ENCODE measurements around the gene SLC28A1. TPM values are rescaled to one million over a fixed set of nuclear protein-coding genes. Genes with fewer than 3 reads are reported as not detected.

SLC28A1 gene
- total RNA-seq, 1 experiment from 2014 or later, result 1.1 TPM

GRCh38 chr15:84901540-84901939 lies 17.1 kb downstream of the SLC28A1 start:
- no peak for ATAC-seq
- intact Hi-C loops (cut with micrococcal nuclease), result no loop called here
- Histone ChIP-seq H3K4me3 (ENCODE audit: low read length) (no peak overlapping the region), H3K9ac (ENCODE audit: low read length) (no peak overlapping the region), H4K20me1 (ENCODE audit: low read length) (no peaks in the 10 kb centered on the region), H3K27ac (ENCODE audit: low read length) (no peak overlapping the region), H3K9me3 (ENCODE audit: low read length) (no peaks in the 10 kb centered on the region), H3K79me2 (ENCODE audit: low read length) (no peaks in the 10 kb centered on the region), H3K36me3 (ENCODE audit: low read depth, low read length) (no peaks in the 10 kb centered on the region), H3K27me3 (ENCODE audit: low read length) (no peaks in the 10 kb centered on the region), H3K4me1 (ENCODE audit: insufficient read depth, low read length) (no peaks in the 10 kb centered on the region), H3K4me2 (ENCODE audit: low read length) (no peak overlapping the region), H3F3A (ENCODE audit: low read length, unreplicated experiment) (no peaks in the 10 kb centered on the region), H2AFZ (ENCODE audit: low read length) (no peak overlapping the region), H3K9me2 (replicated peaks; ENCODE audit: low read length) (no peaks in the 10 kb centered on the region)
- no TSS peak for BruUV-seq (replicated peaks)
- DNase-seq, result no peak
- CTCF ChIA-PET, result no interaction called here
- POLR2A ChIA-PET (ENCODE audit: unreplicated experiment), result no interaction called here
- TF ChIP-seq EZH2 (IDR thresholded peaks at IDR 0.05; ENCODE audit: low read length, unreplicated experiment) (no peak), CTCF (conservative IDR thresholded peaks at IDR 0.05; ENCODE audit: low read depth, low read length) (no peak), EZH2phosphoT487 (IDR thresholded peaks at IDR 0.05; ENCODE audit: borderline replicate concordance, low read length) (no peak)

- Histone ChIP-seq H3K36me3 (ENCODE audit: low read depth, low read length) (no peaks in the 10 kb centered on the region), H3K9ac (ENCODE audit: low read length) (no peak overlapping the region), H3K4me2 (ENCODE audit: low read length) (no peak overlapping the region), H3K79me2 (ENCODE audit: low read length) (no peaks in the 10 kb centered on the region), H3K4me3 (ENCODE audit: low read length) (no peak overlapping the region), H2AFZ (ENCODE audit: low read length) (no peak overlapping the region), H3K27me3 (ENCODE audit: low read length) (no peaks in the 10 kb centered on the region), H3F3A (ENCODE audit: low read length, unreplicated experiment) (no peaks in the 10 kb centered on the region), H3K4me1 (ENCODE audit: insufficient read depth, low read length) (peaks cover 5% of the 10 kb centered on the region), H3K27ac (ENCODE audit: low read length) (no peak overlapping the region), H3K9me3 (ENCODE audit: low read length) (no peaks in the 10 kb centered on the region), H3K9me2 (replicated peaks; ENCODE audit: low read length) (no peaks in the 10 kb centered on the region), H4K20me1 (ENCODE audit: low read length) (no peaks in the 10 kb centered on the region)
- BruUV-seq (replicated peaks), result no TSS peak
- ATAC-seq (no peak), DNase-seq (no peak)
- ChIA-PET CTCF (no interaction called here), POLR2A (ENCODE audit: unreplicated experiment) (no interaction called here)
- intact Hi-C loops (cut with micrococcal nuclease), result no loop called here
- TF ChIP-seq EZH2phosphoT487 (IDR thresholded peaks at IDR 0.05; ENCODE audit: borderline replicate concordance, low read length), result no peak
- TF ChIP-seq CTCF (conservative IDR thresholded peaks at IDR 0.05; ENCODE audit: low read depth, low read length), result no peak
- no peak for TF ChIP-seq EZH2 (IDR thresholded peaks at IDR 0.05; ENCODE audit: low read length, unreplicated experiment)
Measured at GRCh38 chr15:84903751-84904150, 19.3 kb downstream of the SLC28A1 start.

- TF ChIP-seq CTCF (conservative IDR thresholded peaks at IDR 0.05; ENCODE audit: low read depth, low read length) (no peak), EZH2 (IDR thresholded peaks at IDR 0.05; ENCODE audit: low read length, unreplicated experiment) (no peak), EZH2phosphoT487 (IDR thresholded peaks at IDR 0.05; ENCODE audit: borderline replicate concordance, low read length) (no peak)
- intact Hi-C loops (cut with micrococcal nuclease), result no loop called here
- no peaks in the 10 kb centered on the region for H3K79me2 ChIP-seq (ENCODE audit: low read length)
- no peak overlapping the region for H3K4me2 ChIP-seq (ENCODE audit: low read length)
- no TSS peak for BruUV-seq (replicated peaks)
- H3F3A ChIP-seq (ENCODE audit: low read length, unreplicated experiment), result no peaks in the 10 kb centered on the region
- no peak for ATAC-seq
- H3K4me1 ChIP-seq (ENCODE audit: insufficient read depth, low read length), result peaks cover 12% of the 10 kb centered on the region
- no peaks in the 10 kb centered on the region for H3K9me3 ChIP-seq (ENCODE audit: low read length)
- ChIA-PET CTCF (no interaction called here), POLR2A (ENCODE audit: unreplicated experiment) (no interaction called here)
- no peak overlapping the region for H3K27ac ChIP-seq (ENCODE audit: low read length)
- no peaks in the 10 kb centered on the region for H3K27me3 ChIP-seq (ENCODE audit: low read length)
- DNase-seq, result no peak
- H3K4me3 ChIP-seq (ENCODE audit: low read length), result no peak overlapping the region
- no peak overlapping the region for H3K9ac ChIP-seq (ENCODE audit: low read length)
- no peak overlapping the region for H2AFZ ChIP-seq (ENCODE audit: low read length)
- H4K20me1 ChIP-seq (ENCODE audit: low read length), result no peaks in the 10 kb centered on the region
- no peaks in the 10 kb centered on the region for H3K36me3 ChIP-seq (ENCODE audit: low read depth, low read length)
- no peaks in the 10 kb centered on the region for H3K9me2 ChIP-seq (replicated peaks; ENCODE audit: low read length)
Measured at GRCh38 chr15:84904419-84904818, 20.0 kb downstream of the SLC28A1 start.
